D721Med (cell line): ENCODE results near the gene AASS.
A peak's percentile ranks its signal among the peaks of the same experiment; 100 is the strongest.

ENCODE experiments used
- DNase-seq: peaks from one replicate; pipeline ENCODE4 v3.0.0; 2011; ENCODE audit warnings: low spot score; ENCODE audit not compliant: insufficient read length
- FAIRE-seq: peaks from 2 replicates; lab custom pipeline; 2011; peaks lifted over from hg19 to GRCh38; lab: Jason Lieb, UNC
- CTCF ChIP-seq: IDR thresholded peaks from 2 replicates; pipeline ENCODE4 v1.5.1; 2012; ENCODE audit warnings: mild to moderate bottlenecking, control low read depth; ENCODE audit not compliant: insufficient read depth; ENCODE audit errors: missing control alignments

The AASS gene

DNA sequence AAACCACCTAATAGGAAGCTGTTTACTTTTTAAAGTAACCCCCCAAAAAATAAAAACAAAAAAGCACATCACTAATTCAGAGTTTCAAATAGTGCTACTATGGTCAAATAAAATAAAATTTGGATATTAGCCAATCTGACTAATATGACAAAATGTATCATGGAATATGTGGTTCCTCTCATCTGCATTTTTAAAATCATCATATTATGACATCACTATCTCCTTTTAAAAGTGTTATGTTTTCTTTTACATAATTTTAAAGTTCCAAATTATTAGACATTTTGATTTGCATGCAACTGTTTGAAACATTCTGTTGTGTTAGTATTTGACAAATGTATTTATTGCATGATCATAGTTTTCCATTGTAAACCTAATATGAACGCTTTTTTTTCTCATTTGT, 110.4 kb downstream of the AASS start:
- no peak for TF ChIP-seq CTCF
- FAIRE-seq (peak; percentile 6), DNase-seq (no peak)

DNA sequence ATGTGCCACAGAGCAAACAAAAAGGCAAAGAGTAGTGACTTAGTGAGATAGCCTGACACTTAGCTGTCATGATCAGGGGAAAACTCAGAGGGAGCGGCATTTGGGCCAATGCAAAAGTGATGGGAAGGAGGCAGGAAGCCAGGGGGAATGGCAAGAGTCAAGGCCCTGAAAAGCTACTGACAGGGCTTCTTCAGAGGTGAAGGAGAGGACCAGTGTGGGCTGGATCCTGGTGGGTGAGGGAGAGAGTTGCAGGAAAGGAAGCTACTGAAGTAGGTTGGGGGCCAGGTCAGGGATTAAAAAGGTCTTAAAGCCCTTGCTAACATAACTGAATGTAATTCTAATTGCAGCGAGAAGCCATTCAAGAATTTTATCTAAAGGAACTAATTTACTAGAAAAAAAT, 117.0 kb downstream of the AASS start:
- TF ChIP-seq CTCF, result no peak
- FAIRE-seq (no peak), DNase-seq (no peak)
